AG04449 (cell line): Measurements from ENCODE around the gene ELOVL5.
"Not testable (repeated sequence)": the region's sequence is repeated elsewhere in the genome, so short reads cannot be mapped to it uniquely, and the experiment has no call there.

Experiments
- CTCF ChIA-PET: fragments of 350-600 bp; formaldehyde crosslinking; extraction: SDS; loops from one replicate; lab custom pipeline; 2021; ENCODE audit warnings: antibody characterized with exemption; lab: Yijun Ruan, JAX
- POLR2A ChIA-PET: fragments of 400-600, 350-600 bp; formaldehyde crosslinking; extraction: SDS; loops from one replicate; lab custom pipeline; 2020; ENCODE audit warnings: antibody characterized with exemption, inconsistent platforms; lab: Yijun Ruan, JAX
- DNase-seq: peaks from one replicate; pipeline ENCODE4 v3.0.0-alpha.2; 2010; ENCODE audit warnings: low read depth, low spot score
- H3K4me3 ChIP-seq: 2 replicates; pipeline ENCODE4 v1.5.1; 2011; ENCODE audit warnings: low read depth, mild to moderate bottlenecking, control low read depth, low read length
- TF ChIP-seq, protein P1 (sequence below): IDR thresholded peaks from one replicate; pipeline ENCODE4 v1.5.1; 2011; ENCODE audit warnings: mild to moderate bottlenecking, moderate library complexity, low read length, control low read depth, inconsistent platforms; ENCODE audit not compliant: insufficient read depth; ENCODE audit errors: missing control alignments

The ELOVL5 gene

DNA sequence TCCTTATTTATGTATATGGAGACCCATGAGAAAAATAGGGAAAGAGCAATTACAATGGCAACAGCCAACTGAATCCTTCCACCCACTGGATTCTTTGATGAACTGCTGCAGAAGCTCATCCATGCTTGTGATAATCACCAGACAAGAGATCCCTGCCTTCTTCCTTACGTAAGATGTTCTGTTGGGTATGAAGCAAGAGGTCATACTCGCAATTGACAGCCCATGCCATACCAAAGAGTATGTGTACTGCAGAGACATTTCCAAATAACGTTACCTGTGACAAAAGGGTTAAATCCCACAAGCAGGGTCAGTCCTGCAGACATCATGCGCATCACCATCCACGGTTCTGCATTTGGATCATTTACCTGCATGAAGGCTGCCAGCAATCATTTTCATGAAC lies 27.8 kb downstream of the ELOVL5 start:
- H3K4me3 ChIP-seq, result no peak overlapping the region
- POLR2A ChIA-PET, result no interaction called here
- no peak for DNase-seq
- TF ChIP-seq, protein P1, sequence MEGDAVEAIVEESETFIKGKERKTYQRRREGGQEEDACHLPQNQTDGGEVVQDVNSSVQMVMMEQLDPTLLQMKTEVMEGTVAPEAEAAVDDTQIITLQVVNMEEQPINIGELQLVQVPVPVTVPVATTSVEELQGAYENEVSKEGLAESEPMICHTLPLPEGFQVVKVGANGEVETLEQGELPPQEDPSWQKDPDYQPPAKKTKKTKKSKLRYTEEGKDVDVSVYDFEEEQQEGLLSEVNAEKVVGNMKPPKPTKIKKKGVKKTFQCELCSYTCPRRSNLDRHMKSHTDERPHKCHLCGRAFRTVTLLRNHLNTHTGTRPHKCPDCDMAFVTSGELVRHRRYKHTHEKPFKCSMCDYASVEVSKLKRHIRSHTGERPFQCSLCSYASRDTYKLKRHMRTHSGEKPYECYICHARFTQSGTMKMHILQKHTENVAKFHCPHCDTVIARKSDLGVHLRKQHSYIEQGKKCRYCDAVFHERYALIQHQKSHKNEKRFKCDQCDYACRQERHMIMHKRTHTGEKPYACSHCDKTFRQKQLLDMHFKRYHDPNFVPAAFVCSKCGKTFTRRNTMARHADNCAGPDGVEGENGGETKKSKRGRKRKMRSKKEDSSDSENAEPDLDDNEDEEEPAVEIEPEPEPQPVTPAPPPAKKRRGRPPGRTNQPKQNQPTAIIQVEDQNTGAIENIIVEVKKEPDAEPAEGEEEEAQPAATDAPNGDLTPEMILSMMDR, result no peak
- CTCF ChIA-PET, result interaction anchor here (1.3 to 1.4 kb wide), 2 partner anchors 10 to 16 kb away, joined by 3 to 4 read pairs; no protein-coding TSS in a partner anchor

DNA sequence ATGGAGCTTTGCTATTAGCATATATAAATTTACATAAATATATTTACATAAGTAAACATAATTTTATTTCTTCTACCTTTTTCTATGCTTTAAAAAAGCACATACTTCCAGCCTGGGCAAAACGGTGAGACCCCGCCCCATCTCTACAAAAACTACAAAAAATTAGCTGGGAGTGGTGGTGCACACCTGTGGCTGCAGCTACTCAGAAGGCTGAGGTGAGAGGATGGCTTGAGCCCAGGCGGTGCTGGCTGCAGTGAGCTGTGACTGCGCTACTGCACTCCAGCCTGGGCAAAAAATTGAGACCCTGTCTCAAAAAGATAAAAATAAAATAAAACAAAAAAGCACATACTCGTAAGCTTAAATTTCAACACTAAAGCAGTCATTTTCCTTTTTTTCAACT lies 30.3 kb downstream of the ELOVL5 start:
- no peak for DNase-seq
- TF ChIP-seq, protein P1, result no peak
- POLR2A ChIA-PET, result no interaction called here
- CTCF ChIA-PET, result interaction anchor here (1.2 to 1.5 kb wide), 2 partner anchors 9 to 147 kb away, joined by 3 to 5 read pairs; no protein-coding TSS in a partner anchor
- no peak overlapping the region for H3K4me3 ChIP-seq

DNA sequence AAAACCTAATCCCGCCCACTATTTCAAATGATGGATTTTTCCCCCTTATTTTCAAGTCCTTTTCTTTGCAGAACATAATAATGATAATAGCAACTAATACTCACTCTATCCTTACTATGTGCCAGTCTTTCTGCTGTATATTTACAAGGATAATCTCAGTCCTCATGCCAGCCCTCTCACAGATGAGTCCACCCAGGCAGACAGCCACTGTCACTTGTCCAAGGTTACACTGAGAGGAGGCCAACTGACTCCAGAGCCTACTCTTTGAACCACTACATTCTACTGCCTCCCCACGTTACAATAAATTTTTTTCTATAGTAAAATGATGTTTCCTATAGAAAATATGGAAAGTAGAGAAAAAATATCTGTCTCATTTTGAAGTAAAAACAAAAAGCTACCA lies 30.9 kb downstream of the ELOVL5 start:
- DNase-seq, result no peak
- CTCF ChIA-PET, result interaction anchor here (1.5 kb wide), 1 partner anchor 9 kb away, joined by 5 read pairs; no protein-coding TSS in a partner anchor
- no peak overlapping the region for H3K4me3 ChIP-seq
- TF ChIP-seq, protein P1, result no peak
- POLR2A ChIA-PET, result no interaction called here

DNA sequence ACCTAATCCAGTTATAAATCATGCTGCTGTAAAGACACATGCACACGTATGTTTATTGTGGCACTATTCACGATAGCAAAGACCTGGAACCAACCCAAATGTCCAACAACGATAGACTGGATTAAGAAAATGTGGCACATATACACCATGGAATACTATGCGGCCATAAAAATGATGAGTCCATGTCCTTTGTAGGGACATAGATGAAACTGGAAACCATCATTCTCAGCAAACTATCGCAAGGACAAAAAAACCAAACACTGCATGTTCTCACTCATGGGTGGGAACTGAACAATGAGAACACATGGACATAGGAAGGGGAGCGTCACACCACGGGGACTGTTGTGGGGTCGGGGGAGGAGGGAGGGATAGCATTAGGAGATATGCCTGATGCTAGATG lies 31.5 kb downstream of the ELOVL5 start:
- POLR2A ChIA-PET, H3K4me3 ChIP-seq, DNase-seq, CTCF ChIA-PET: not testable (repeated sequence)

DNA sequence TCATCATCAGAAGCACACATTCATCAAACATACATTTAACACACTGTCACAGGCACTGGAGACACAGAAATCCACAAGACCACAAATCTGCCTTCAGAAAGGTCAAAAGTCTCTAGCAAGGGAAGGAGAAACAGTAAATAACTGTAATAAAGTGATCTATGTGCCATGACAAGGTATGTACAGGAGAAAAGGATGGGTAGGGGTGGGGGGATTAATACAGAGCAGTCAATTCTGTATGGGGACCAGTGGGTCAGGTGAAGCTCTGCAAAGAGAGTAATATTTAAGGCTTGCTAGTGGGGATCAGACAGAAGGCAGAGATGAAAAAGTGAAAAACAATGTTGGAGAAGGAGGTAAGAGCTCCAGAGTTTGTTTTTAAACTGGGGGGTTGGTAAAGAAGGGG lies 32.6 kb downstream of the ELOVL5 start:
- TF ChIP-seq, protein P1, result no peak
- DNase-seq, result no peak
- ChIA-PET CTCF (no interaction called here), POLR2A (no interaction called here)
- no peak overlapping the region for H3K4me3 ChIP-seq

DNA sequence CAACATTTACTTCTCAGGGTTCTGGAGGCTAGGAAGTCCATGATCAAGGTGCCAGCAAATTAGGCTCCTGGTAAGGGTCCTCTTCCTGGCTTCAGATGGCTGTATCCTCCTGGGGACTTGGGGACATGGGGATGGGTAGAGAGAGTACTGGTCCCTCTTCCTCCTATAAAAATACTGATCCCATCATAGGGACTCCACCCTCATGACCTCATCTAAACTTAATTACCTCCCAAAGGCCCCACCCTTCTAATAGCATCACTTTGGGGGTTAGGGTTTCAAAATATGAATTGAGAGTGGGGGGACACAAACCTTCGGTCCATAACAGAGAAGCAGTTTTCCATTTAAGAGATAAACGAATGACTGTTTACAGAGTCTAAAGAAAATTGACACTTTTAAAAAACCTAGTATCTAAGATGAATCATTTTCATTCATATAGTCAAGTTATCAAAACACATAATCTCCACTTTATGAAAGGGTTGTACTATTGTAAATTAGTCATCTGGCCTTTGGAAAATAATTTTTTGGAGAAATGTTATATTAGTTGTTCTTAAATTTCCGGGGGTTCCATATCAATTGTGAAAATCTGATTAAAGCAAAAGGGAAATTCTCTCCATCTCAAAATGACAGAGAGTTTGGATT lies 33.5 kb downstream of the ELOVL5 start:
- no peak overlapping the region for H3K4me3 ChIP-seq

More for the DNA sequence above, 33.5 kb downstream of the ELOVL5 start:
- TF ChIP-seq, protein P1, result no peak
- CTCF ChIA-PET, result interaction anchor here (0.7 kb wide), 1 partner anchor 14 kb away, joined by 3 read pairs; no protein-coding TSS in a partner anchor
- DNase-seq, result no peak
- POLR2A ChIA-PET, result no interaction called here
